ENCODE data around the gene CORO6. TPM values are rescaled to one million over a fixed set of nuclear protein-coding genes. Genes with fewer than 3 reads are reported as not detected.
A peak's percentile ranks its signal among the peaks of the same experiment; 100 is the strongest.

Gene CORO6
- total and polyA plus RNA-seq, 7 experiments from 2014 or later, result 0.15 to 3.1 (median 1.5) TPM

DNA sequence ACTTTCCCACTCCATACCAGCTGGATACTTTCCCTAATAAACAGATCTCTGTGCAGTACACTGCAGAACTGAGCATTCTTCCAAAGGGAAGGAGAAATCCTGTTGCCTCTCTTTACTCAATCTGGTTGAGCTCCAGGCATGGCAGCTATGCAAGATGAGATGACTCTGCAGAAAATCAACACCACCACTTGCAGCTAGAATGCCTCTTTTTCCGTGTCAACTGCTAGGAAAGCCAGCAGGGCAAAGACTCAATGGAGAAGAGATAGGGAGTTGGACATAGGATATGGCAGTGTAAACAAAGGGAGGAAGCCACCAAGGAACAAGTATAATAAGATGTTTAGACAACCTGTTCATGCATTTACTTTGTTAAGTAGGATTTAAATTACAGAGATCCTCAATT is 40.4 kb upstream of the CORO6 start:
- ChIA-PET POLR2A (no interaction called here), CTCF (interaction anchor here (0.6 to 1.2 kb wide), 4 partner anchors 10 to 217 kb away, joined by 3 read pairs; no protein-coding TSS in a partner anchor)
- ATAC-seq (no peak), DNase-seq (no peak)
- Histone ChIP-seq H3K9me3 (ENCODE audit: control insufficient read depth in 2 of 3, low read length in 3 of 3) (no peaks in the 10 kb centered on the region), H3K27me3 (ENCODE audit: control insufficient read depth in 2 of 2, insufficient read depth in 2 of 2, low read length in 2 of 2) (no peaks in the 10 kb centered on the region), H3K4me1 (ENCODE audit: control insufficient read depth in 2 of 2, insufficient read depth in 2 of 2, low read length in 2 of 2) (no peaks in the 10 kb centered on the region), H3K36me3 (ENCODE audit: control insufficient read depth in 2 of 3, insufficient read depth in 3 of 3, low read length in 3 of 3) (peaks cover 6 to 51% (median 11%) of the 10 kb centered on the region in 3 experiments), H3K27ac (ENCODE audit: low read depth, low read length) (no peak overlapping the region), H3K4me3 (ENCODE audit: low read length) (no peak overlapping the region)
- Mint-ChIP-seq H3K4me3 (no peak overlapping the region), H3K36me3 (peaks cover 9 to 47% (median 33%) of the 10 kb centered on the region in 5 donors), H3K27ac (peak overlapping the region in 5 of 9 donors; percentile 26 to 70 (median 52)), H3K4me1 (peaks cover 3 to 39% (median 27%) of the 10 kb centered on the region in 7 donors), H3K27me3 (no peaks in the 10 kb centered on the region), H3K9me3 (peaks cover 0 to 2% (median 0%) of the 10 kb centered on the region in 11 donors)
- intact Hi-C loops (cut with micrococcal nuclease), result no loop called here

DNA sequence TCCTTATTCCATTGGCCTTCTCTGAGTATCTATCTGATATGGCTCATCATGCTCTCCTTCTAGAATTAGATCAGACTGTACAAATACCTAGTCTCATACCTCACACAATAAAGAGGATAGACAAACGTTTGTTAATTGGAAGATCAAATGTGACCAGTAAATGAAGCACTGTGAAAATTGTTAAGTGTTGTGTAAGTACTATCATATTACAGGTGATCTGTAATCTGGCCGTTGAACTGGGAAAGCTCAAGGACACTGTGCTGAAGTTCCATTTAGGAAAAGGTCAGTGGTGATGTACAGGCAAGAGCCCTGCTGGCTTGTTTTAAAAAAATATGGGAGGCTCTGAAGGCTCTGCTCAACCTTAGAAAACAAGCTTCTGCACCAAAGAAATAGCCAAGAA is 38.5 kb upstream of the CORO6 start:
- ChIA-PET CTCF (no interaction called here), POLR2A (interaction anchor here (0.8 kb wide), 1 partner anchor 13 kb away, joined by 3 read pairs; no protein-coding TSS in a partner anchor)
- Mint-ChIP-seq H3K9me3 (peaks cover 0 to 2% (median 0%) of the 10 kb centered on the region in 11 donors), H3K4me1 (peaks cover 3 to 32% (median 21%) of the 10 kb centered on the region in 7 donors), H3K36me3 (peaks cover 9 to 39% (median 24%) of the 10 kb centered on the region in 5 donors), H3K27ac (peak overlapping the region in 5 of 9 donors; percentile 13 to 84 (median 49)), H3K27me3 (no peaks in the 10 kb centered on the region), H3K4me3 (peak overlapping the region in 3 of 10 donors; percentile 0 to 28 (median 4))
- intact Hi-C loops (cut with micrococcal nuclease), result no loop called here
- no peaks in the 10 kb centered on the region for H3K9me3 ChIP-seq (ENCODE audit: control insufficient read depth in 2 of 3, low read length in 3 of 3)
- ATAC-seq (no peak), DNase-seq (no peak)
- H3K4me1 ChIP-seq (ENCODE audit: control insufficient read depth in 2 of 2, insufficient read depth in 2 of 2, low read length in 2 of 2), result no peaks in the 10 kb centered on the region
- no peak overlapping the region for H3K4me3 ChIP-seq (ENCODE audit: low read length)
- peaks cover 9 to 40% (median 11%) of the 10 kb centered on the region in 3 experiments for H3K36me3 ChIP-seq (ENCODE audit: control insufficient read depth in 2 of 3, insufficient read depth in 3 of 3, low read length in 3 of 3)
- H3K27ac ChIP-seq (ENCODE audit: low read depth, low read length), result no peak overlapping the region
- no peaks in the 10 kb centered on the region for H3K27me3 ChIP-seq (ENCODE audit: control insufficient read depth in 2 of 2, insufficient read depth in 2 of 2, low read length in 2 of 2)

DNA sequence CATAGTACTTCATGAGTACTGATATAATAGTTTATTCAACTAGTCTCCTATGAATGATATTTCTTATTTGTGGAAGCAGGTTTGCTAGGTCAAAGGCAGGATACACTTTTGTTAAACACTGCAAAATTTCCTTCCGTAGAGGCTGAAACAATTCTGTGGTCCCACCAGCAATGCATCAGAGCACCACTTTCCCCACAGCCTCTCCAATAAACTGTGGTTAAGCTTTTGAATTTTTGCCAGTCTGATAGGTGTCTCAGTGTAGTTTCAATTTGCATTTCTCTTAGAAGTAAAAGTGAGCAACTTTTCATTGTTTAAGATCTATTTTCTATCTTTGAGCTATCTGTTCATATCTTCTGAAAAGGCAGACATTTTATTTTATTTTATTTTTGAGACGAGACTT is 36.4 kb upstream of the CORO6 start:
- Mint-ChIP-seq H3K27me3 (no peaks in the 10 kb centered on the region), H3K4me3 (peak overlapping the region in 5 of 10 donors; percentile 15 to 46 (median 26)), H3K36me3 (peaks cover 5 to 37% (median 24%) of the 10 kb centered on the region in 5 donors), H3K9me3 (peaks cover 0 to 2% (median 0%) of the 10 kb centered on the region in 11 donors), H3K4me1 (peaks cover 3 to 25% (median 16%) of the 10 kb centered on the region in 7 donors), H3K27ac (peak overlapping the region in 8 of 9 donors; percentile 46 to 84 (median 72))
- intact Hi-C loops (cut with micrococcal nuclease), result no loop called here
- ChIA-PET CTCF (interaction anchor here (2.1 kb wide), 1 partner anchor 120 kb away, joined by 9 read pairs; no protein-coding TSS in a partner anchor), POLR2A (no interaction called here)
- Histone ChIP-seq H3K4me3 (ENCODE audit: low read length) (no peak overlapping the region), H3K9me3 (ENCODE audit: control insufficient read depth in 2 of 3, low read length in 3 of 3) (no peaks in the 10 kb centered on the region), H3K27ac (ENCODE audit: low read depth, low read length) (peak overlapping the region; percentile 48), H3K36me3 (ENCODE audit: control insufficient read depth in 2 of 3, insufficient read depth in 3 of 3, low read length in 3 of 3) (peaks cover 8 to 39% (median 8%) of the 10 kb centered on the region in 3 experiments), H3K27me3 (ENCODE audit: control insufficient read depth in 2 of 2, insufficient read depth in 2 of 2, low read length in 2 of 2) (no peaks in the 10 kb centered on the region), H3K4me1 (ENCODE audit: control insufficient read depth in 2 of 2, insufficient read depth in 2 of 2, low read length in 2 of 2) (no peaks in the 10 kb centered on the region)
- ATAC-seq (no peak), DNase-seq (peak in 3 of 9 donors; percentile 23 to 36 (median 23))

DNA sequence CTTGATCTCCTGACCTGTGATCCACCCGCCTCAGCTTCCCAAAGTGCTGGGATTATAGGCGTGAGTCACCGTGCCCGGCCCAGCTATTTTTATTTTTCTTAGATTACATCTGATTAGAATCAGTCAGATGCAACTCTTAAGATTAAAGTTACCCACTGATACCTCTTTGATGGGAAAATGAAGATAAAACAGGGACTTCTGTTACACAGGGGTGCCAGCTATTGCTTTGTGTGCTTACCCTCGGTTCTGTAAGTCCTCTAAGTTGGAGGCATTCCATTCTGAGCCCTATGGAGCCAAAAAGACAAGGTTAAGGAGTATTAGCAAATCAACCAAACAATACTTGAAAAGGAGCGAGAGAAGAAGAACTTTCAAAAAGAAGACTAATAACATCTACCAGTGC is 32.6 kb upstream of the CORO6 start:
- Mint-ChIP-seq H3K9me3 (no peaks in the 10 kb centered on the region), H3K27me3 (no peaks in the 10 kb centered on the region), H3K27ac (peak overlapping the region in 3 of 9 donors; percentile 21 to 60 (median 38)), H3K4me3 (no peak overlapping the region), H3K4me1 (peaks cover 0 to 11% (median 8%) of the 10 kb centered on the region in 7 donors), H3K36me3 (peaks cover 0 to 22% (median 19%) of the 10 kb centered on the region in 5 donors)
- no peak overlapping the region for H3K27ac ChIP-seq (ENCODE audit: low read depth, low read length)
- DNase-seq, result no peak
- H3K9me3 ChIP-seq (ENCODE audit: control insufficient read depth in 2 of 3, low read length in 3 of 3), result no peaks in the 10 kb centered on the region
- peaks cover 3 to 54% (median 8%) of the 10 kb centered on the region in 3 experiments for H3K36me3 ChIP-seq (ENCODE audit: control insufficient read depth in 2 of 3, insufficient read depth in 3 of 3, low read length in 3 of 3)
- H3K27me3 ChIP-seq (ENCODE audit: control insufficient read depth in 2 of 2, insufficient read depth in 2 of 2, low read length in 2 of 2), result no peaks in the 10 kb centered on the region
- intact Hi-C loops (cut with micrococcal nuclease), result no loop called here
- no peaks in the 10 kb centered on the region for H3K4me1 ChIP-seq (ENCODE audit: control insufficient read depth in 2 of 2, insufficient read depth in 2 of 2, low read length in 2 of 2)
- POLR2A ChIA-PET, result interaction anchor here (0.7 kb wide), 1 partner anchor 146 kb away, joined by 3 read pairs; no protein-coding TSS in a partner anchor
- H3K4me3 ChIP-seq (ENCODE audit: low read length), result no peak overlapping the region
- ATAC-seq, result no peak
- CTCF ChIA-PET, result interaction anchor here (0.6 to 2.6 kb wide), 4 partner anchors 38 to 271 kb away, joined by 3 to 13 read pairs (median 4); no protein-coding TSS in a partner anchor

DNA sequence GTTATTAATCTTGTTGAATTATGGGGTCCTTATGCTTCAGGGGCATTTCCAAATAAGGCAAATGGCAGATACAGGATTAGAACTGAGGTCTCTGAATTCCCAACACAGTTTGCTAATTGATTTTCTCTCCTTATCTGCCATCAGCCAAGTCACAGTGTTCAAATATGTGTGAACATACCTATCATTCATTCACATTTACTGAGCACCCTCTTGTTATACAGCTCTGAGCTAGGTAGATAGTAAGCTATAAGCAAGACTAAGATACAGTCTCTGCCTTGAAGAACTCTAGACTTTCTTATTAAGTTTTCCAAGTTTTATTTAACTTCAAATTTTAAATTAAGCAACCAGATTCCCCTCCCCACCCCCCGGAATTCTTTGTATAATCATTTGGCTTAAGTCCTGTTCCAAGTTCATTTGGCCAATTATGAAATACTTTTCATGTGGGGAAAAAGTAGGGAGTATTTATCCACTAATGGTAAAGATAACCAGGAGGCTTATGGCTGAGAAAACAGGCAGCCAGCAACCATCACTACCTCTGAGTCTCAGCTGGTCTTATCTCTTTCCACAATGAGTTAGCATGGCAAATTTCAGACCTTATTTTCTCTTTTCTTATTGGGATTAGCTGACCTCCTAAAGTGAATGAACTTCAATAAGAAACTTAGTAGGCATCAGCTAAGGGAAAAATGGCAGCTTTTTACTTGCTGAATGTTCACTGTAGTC is 31.4 kb upstream of the CORO6 start:
- DNase-seq (no peak), ATAC-seq (no peak)
- Mint-ChIP-seq H3K27ac (peak overlapping the region in 3 of 9 donors; percentile 19 to 56 (median 27)), H3K9me3 (no peaks in the 10 kb centered on the region), H3K4me3 (no peak overlapping the region), H3K36me3 (peaks cover 0 to 30% (median 24%) of the 10 kb centered on the region in 5 donors), H3K27me3 (no peaks in the 10 kb centered on the region), H3K4me1 (peaks cover 0 to 6% (median 4%) of the 10 kb centered on the region in 7 donors)
- no peak overlapping the region for H3K27ac ChIP-seq (ENCODE audit: low read depth, low read length)
- H3K27me3 ChIP-seq (ENCODE audit: control insufficient read depth in 2 of 2, insufficient read depth in 2 of 2, low read length in 2 of 2), result no peaks in the 10 kb centered on the region
- no peaks in the 10 kb centered on the region for H3K9me3 ChIP-seq (ENCODE audit: control insufficient read depth in 2 of 3, low read length in 3 of 3)
- intact Hi-C loops (cut with micrococcal nuclease), result no loop called here
- H3K4me1 ChIP-seq (ENCODE audit: control insufficient read depth in 2 of 2, insufficient read depth in 2 of 2, low read length in 2 of 2), result no peaks in the 10 kb centered on the region
- ChIA-PET POLR2A (interaction anchor here (0.7 to 0.9 kb wide), 2 partner anchors 50 to 51 kb away, joined by 3 read pairs; no protein-coding TSS in a partner anchor), CTCF (interaction anchor here (0.6 to 2.6 kb wide), 6 partner anchors 13 to 125 kb away, joined by 3 to 13 read pairs (median 3); no protein-coding TSS in a partner anchor)
- H3K36me3 ChIP-seq (ENCODE audit: control insufficient read depth in 2 of 3, insufficient read depth in 3 of 3, low read length in 3 of 3), result peaks cover 3 to 62% (median 16%) of the 10 kb centered on the region in 3 experiments
- H3K4me3 ChIP-seq (ENCODE audit: low read length), result no peak overlapping the region

DNA sequence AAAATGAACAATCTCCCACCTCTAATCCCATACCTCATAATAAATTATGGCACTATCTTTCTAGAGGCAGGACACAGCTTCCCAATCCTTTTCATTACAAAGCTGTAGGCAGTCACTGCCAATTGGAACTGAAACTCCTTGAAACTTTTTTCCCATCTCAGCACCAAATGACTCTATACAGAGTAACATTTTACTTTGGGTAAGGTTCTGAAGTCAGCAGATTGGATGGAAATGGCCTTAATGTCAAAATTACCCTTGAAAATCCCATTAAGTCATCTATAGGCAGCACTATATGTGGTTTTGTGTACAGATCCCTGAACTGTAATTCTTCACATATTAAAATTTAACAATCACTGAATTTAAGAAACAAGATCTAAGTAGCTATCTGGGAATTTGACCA is 30.3 kb upstream of the CORO6 start:
- Histone ChIP-seq H3K27ac (ENCODE audit: low read depth, low read length) (no peak overlapping the region), H3K4me3 (ENCODE audit: low read length) (no peak overlapping the region), H3K36me3 (ENCODE audit: control insufficient read depth in 2 of 3, insufficient read depth in 3 of 3, low read length in 3 of 3) (peaks cover 4 to 66% (median 18%) of the 10 kb centered on the region in 3 experiments), H3K4me1 (ENCODE audit: control insufficient read depth in 2 of 2, insufficient read depth in 2 of 2, low read length in 2 of 2) (no peaks in the 10 kb centered on the region), H3K9me3 (ENCODE audit: control insufficient read depth in 2 of 3, low read length in 3 of 3) (no peaks in the 10 kb centered on the region), H3K27me3 (ENCODE audit: control insufficient read depth in 2 of 2, insufficient read depth in 2 of 2, low read length in 2 of 2) (no peaks in the 10 kb centered on the region)
- Mint-ChIP-seq H3K27ac (peak overlapping the region in 4 of 9 donors; percentile 12 to 56 (median 18)), H3K4me3 (no peak overlapping the region), H3K27me3 (no peaks in the 10 kb centered on the region), H3K36me3 (peaks cover 4 to 36% (median 27%) of the 10 kb centered on the region in 5 donors), H3K9me3 (no peaks in the 10 kb centered on the region), H3K4me1 (peaks cover 0 to 6% (median 0%) of the 10 kb centered on the region in 7 donors)
- ChIA-PET CTCF (interaction anchor here (1.1 to 2.6 kb wide), 2 partner anchors 12 to 126 kb away, joined by 3 to 13 read pairs; no protein-coding TSS in a partner anchor), POLR2A (no interaction called here)
- ATAC-seq (no peak), DNase-seq (no peak)
- intact Hi-C loops (cut with micrococcal nuclease), result no loop called here

All from naive thymus-derived CD4-positive, alpha-beta T cell (primary cell).